GM21528 (cell line): ENCODE data around the gene DCAF10.
A peak's percentile ranks its signal among the peaks of the same experiment; 100 is the strongest.
"Not testable (repeated sequence)": the region's sequence is repeated elsewhere in the genome, so short reads cannot be mapped to it uniquely, and the experiment has no call there.

ENCODE experiments used
- ATAC-seq: cut with Tn5 transposase; IDR thresholded peaks from one replicate; pipeline ENCODE4 v1.9.1; 2021; ENCODE audit warnings: mild to moderate bottlenecking, moderate library complexity; ENCODE audit not compliant: unreplicated experiment, low FRiP score

Gene DCAF10

DNA sequence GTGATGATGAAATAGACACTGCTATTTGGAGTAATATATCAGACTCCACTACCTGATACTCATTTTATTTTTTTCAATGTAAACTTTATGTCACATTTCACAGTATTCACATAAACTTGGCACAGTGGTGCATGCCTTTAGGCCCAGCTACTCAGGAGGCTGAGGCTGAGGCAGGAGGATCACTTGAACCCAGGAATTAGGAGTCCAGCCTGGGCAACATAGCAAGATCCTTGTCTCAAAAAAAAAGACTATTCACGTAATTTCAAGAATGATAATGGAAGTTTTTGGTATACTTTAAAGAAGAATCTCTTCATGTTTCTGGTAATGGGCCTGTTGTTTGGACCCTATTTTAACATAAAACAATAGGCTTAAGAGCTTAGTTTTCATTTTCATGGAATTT lies 56.0 kb downstream of the DCAF10 start:
- ATAC-seq = no peak

DNA sequence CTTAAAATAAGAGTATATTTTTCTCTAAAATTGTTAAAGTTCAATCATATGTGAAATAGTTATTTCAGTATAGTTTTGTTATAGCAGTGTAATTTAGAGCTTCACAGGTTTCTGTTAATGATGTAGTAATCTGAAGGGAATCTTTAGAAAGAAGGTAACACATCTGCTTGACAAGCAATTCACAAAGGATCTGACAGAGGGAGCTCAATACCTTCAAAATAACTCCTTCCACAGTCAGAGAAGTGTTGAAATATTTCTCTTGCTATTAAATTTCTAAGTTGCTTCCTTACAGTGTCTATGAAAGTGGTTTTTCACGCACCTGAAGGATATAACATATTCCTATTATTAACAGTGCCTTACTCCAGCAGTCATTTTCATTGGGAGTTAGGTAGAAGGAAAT lies 58.4 kb downstream of the DCAF10 start:
- no peak for ATAC-seq

DNA sequence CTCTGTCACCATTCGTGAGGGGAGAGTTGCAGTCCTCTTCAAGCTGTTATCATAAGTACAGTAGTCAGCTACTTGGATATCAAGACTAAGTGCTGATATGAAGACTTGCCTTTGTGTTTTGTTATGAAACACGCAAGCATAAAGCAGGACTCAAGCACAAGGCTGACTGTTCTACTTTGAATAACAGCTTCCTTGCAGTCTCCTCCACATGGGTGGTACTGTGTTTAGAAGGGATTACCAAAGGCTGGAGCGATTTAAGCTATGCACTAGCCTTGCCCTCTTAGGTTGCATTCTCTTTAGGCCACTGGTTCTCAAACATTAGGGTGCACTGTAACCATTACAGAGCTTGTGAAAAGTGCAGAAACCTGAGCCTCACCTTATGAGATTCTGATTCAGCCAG lies 61.9 kb downstream of the DCAF10 start:
- no peak for ATAC-seq

DNA sequence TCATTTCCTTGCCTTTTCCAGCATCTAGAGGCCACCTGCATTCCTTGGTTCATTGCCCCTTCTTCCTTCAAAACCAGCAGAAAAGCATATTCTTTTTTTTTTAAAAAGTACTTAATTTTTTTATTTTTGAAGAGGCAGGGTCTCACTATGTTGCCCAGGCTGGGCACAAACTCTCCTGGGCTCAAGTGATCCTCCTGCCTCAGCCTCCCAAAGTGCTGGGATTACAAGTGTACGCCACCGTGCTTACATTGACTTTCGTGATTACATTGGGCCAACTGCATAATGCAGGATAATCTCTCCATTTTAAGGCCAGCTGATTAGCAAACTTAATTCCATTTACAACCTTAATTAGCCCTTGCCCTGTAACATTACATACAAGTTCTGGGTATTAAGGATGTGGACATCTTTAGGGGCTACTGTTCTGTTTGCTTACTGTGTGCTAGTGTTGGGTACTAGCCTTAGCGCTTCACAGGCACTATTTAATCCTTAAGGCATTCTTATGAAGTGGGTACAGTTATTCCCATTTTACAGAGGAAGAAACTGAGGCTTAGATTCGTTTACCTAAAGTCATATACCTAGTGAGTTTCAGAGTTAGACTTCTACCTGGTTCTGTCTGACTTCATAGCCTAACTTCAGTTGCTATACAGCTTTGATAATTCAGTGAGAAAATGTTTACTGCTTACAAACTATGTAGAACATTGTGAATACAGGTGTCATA lies 69.6 kb downstream of the DCAF10 start:
- no peak for ATAC-seq

DNA sequence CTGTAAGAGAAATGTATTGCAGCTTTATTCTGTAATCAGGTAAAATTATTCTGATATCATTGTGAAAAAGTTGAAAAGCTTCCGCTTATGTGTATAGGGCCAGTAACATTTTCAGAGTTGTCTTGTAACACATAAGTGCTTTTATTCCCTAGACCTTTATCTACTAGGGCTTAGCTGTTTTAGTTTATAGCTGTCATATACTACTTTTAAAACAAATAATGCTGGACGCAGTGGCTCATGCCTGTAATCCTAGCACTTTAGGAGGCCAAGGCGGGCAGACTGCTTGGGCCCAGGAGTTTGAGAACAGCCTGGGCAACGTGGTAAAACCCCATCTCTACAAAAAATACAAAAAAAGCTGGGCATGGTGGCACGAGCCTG lies 70.2 kb downstream of the DCAF10 start:
- no peak for ATAC-seq

DNA sequence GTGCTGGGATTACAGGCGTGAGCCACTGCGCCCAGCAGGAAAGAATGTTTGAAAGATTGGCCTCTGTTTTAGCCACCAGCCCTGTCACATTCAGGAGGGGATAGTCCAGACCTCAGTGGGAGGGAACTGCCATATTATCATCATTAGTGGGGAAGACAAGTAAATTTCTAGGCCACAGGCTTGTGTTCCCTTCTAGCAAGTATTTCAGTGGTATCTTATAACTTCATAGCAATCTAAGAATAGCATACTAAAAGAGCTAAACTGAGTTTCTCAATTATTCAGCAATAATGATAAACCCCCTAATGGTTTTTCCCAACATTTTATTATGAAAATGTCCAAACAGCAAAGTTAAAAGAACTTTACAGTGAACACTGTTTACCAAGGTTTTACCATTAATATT lies 73.4 kb downstream of the DCAF10 start:
- ATAC-seq = no peak

DNA sequence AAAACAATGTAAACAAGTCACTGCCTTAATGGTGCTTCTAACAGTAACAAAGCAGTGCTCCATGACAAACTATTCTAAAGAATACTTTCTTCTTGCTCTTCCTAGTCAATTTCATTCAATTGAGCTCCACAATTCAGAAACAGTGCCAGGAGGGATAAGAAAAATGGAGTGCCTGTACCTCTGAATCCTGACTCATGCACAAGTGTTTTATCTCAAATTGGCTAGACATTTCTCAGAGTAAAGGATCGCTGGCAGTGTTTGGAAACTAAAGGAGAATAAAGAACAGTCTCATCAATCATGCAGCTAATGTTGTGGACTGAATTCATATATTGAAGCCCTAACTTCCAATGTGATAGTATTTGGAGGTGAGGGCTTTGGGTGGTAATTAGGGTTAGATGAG lies 75.8 kb downstream of the DCAF10 start:
- ATAC-seq = no peak

DNA sequence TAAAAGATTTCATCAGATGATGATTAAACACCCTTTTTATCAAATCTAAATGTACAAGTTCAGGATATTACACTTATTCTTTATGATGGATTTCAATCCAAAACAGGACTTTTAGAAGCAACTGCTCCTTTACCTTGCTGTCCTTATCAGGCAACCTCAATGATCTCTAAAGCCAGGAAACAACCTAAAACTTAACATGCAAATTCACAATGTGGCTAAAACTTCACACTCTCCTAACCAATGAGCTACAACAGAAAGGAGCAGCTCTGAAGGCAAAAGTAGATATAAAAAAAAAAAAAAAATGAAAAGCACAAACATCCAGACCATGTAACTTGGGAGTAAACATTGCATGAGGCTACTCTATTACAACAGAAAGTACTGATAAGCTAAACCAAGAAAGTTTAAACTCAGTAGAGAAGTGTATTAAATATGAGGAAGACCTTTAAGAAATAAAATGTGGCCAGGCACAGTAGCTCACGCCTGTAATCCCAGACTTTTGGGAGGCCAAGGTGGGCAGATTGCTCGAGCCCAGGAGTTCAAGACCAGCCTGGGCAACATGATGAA lies 80.4 kb downstream of the DCAF10 start:
- ATAC-seq = no peak

DNA sequence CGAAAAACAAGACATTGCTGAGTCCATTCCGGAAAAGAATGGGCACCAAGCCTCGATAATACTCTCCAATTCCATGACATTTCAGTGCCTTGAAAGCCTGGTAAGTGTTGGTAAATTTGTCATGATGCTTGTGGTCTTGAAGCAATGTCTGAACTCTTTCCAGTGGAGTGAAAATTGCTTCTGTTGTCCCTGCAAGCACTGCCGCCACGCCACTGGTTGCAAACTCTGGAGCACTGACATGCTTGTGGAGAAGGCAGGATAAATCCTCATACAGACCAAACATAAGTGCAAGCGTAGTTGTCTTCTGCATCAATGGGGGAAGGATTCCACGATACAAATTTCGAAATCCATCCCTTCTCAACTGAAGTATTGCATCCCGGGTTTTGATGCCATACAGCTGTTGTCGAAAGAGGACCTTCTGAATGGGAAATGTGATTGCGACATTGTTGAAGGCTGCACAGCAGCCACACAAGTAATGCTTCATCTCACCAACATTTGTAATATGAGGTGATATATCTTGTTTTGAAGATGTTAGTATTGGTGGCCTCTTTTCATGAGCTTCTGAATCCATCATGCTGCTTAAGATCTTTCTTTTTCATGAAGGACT lies 87.5 kb downstream of the DCAF10 start:
- ATAC-seq = not testable (repeated sequence)

DNA sequence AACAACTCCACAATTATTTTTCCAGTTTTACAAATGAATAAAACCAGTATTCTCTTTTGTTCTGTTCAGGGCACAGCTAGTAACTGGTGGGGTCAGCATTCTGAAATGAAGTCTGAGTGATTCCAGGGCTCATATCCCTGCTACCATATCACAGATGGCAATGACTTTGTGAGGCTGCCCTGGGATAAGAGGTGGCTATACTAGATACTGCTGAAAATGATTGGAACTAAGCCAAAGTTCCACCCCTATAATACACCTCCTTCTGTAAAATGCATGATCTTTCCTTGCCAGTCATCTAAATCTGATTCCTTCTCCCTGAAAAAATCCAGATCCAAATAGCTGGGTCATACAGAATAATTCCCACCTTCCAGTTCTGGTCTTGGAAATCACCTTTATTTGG lies 88.9 kb downstream of the DCAF10 start:
- ATAC-seq = no peak

DNA sequence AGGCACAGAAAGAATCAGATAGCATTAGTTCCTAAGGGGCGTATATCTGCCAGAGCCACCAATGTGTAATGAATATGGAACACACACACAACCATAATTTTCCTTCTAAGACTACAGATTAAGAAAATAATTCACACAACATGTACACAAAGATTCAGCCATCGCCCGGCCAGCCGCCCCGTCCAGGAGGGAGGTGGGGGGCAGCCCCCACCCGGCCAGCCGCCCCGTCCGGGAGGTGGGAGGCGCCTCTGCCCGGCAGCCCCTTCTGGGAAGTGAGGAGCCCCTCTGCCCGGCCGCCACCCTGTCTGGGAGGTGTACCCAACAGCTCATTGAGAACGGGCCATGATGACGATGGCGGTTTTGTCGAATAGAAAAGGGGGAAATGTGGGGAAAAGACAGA lies 90.4 kb downstream of the DCAF10 start:
- ATAC-seq = not testable (repeated sequence)

DNA sequence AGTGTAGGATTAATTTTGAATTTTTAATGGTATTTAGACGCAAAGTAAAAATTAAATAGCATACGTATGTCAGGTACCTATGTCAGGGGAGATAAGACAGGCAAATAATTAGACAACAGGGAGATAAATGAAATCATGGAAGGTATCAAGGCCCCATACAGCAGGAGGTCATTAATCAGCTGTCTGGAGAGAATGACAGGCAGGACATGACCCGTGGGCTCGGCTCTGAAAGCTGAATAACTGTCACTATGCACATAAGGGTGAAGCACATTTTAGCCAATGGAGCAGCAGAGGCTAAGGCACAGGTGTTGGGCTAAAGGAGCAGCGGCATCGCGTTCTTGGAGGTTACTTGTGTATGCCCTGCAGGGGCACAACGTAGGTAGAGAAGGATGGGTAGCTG lies 91.5 kb downstream of the DCAF10 start:
- ATAC-seq = no peak

DNA sequence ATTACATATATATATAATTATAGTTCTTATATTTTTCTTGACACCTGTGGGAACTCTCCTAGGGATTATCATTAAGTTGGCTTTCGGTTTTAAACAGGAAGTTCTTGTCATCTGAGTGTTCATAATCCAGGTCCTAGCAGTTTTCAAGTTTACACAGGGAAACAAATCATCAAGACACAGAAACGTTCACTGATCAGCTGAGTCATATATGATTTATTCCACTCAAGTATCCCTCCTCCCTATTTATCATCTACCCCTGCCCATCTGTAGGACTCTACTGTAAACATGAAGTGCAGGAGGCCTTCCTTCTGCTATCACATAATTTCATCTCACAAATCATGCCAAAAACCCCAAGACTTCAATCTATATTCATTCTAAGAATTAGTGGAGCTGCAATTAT lies 97.1 kb downstream of the DCAF10 start:
- no peak for ATAC-seq

DNA sequence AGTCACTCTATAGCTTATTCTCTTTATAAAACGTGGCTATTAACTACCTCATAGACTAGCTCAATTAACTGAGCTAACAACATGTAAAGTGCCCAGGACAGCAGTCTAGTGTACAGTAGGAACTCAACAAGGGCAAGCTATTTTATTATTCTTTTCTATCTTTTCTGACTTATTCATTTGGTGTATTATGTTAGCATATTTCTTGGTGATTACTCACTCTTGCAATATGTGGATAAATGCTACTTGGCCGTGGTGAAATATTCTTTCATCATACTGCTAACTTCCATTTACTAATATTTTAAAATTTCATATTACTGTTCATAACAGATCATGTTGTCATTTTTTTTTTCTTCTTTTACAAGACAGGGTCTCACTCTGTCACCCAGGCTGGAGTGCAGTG lies 98.4 kb downstream of the DCAF10 start:
- ATAC-seq = no peak

DNA sequence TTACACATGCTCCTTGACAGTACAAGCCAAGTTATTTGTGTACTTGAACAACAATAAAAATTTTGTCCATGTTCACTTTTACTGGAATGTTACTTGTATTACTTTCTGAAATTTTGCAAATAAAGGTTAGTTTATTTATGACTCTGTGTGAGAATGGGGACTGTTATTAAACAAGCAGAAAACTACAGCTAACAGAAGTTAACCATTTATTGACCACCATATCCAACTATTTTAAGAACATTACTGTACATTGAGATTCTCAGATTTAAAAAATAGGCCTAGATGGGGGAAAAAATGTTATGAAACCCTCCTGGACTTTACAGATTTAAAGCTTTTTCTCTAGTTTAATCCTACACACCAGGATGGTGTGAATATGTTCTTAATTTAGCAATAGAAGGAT lies 101.5 kb downstream of the DCAF10 start:
- ATAC-seq = no peak

DNA sequence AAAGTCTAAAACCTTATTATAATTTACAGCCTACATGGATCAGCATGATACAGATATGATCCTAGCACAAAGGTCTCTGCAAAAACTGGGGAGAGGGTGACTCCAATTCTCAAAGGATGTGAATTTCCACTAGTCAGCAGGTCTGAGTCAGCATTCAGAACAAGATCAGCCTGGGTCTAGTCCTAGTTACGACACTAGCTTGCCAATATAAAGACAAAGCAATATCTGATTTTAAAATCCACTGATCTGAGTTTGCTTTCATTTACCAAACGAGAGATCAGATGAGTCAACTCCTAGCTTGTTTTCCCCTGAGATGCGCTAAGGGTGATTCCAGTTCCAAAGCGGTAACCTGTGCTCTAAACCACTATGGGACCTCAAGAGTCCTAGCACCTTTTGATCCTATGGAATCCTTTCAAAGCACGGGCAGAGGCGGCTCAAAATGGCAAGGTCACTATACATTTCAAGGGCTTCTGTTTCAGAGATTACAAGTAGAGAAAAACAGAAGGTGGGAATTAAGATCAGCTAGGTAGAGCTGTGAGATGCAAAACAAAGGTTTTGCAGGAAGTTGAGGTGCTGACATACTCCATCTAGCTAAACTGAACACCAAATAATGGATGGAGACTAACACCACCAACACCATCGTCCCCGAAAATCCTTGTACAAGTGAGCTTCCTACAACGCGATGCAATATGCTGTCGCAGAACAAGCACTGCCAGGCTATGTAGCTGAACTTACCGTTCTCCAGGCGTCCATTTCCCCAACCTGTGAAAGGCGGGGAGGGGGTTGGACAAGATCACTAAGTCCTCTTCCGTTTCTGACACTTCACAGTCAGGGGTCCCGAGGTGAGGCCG lies 102.4 kb downstream of the DCAF10 start:
- ATAC-seq = peak; percentile 15

DNA sequence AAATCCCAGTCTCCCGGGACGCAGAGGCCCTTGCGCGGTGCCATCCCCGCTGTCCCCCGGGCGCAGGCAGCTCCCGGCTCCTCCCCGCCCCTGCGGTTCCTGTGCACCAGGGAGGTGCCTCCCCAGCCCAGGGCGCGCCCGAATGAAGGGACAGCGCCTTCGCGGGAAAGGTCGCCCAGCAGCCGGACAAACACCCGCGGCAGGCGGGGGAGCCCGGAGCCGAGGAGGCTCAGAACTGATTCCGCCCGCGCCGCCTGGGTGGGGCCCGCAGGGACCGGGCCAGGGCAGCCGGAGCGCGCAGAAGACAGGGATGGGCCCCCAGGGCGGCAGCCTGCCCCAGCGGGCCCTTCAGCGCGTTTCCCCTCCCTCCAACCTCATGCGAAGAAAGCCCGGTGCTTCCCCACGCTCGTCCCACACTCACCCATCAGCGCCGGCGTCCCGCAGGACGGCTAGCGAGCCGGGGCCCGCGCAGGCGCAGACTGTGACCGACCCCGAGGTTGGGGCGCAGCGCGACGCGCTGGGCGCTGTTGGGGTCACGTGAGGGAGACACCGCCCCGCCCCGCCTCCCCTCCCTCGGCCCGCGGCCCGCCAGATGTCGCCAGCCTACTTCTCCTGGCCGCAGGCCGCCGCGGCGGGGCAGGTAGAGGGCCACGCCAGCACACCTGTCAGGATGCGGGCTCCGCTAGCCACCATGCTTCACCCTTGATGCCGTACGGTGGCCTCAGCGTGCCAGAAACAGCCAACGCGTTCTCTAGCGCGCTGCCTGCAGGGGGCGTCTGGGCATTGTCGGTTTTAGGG lies 103.2 kb downstream of the DCAF10 start, which contains the start of gene SLC25A51:
Gene SLC25A51, minus strand, starts transcription at position 481 of the 798 bp plus-strand sequence. CDS start 15,577 bp downstream, outside the sequence.
- ATAC-seq = peak; percentile 86

DNA sequence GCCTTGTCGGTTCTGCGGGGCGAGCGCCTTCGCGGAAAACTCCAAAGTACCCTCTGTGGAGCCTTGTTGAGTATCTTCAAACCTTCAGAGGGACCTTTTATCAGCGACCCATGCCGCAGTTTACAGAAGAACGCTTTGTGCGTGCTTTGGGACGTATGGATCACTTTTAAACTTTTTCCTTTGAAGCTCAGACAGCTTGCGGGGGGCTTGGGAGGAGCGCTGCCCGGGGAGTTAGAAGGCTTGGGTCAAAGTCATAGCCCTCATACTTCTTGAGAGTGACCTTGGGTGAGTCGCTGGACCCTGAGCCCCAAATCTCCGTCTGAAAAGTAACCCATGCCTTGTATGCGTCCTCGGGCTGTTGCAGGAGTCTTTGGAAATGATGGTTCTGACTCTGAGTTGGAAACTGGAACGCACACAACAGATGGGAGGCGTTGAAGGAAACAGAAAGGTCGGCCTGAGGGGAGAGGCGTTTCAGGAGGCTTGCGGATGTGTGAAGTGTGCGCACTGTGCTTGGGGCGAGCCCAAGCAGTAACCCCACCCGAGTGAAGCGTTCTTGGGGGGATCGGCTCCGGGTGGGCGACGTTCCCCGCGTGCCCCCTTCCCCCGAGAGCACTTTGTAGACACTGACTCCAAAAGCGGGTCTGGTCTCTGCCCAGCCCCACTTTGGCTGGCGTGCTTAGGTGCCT lies 104.0 kb downstream of the DCAF10 start:
- ATAC-seq = no peak

DNA sequence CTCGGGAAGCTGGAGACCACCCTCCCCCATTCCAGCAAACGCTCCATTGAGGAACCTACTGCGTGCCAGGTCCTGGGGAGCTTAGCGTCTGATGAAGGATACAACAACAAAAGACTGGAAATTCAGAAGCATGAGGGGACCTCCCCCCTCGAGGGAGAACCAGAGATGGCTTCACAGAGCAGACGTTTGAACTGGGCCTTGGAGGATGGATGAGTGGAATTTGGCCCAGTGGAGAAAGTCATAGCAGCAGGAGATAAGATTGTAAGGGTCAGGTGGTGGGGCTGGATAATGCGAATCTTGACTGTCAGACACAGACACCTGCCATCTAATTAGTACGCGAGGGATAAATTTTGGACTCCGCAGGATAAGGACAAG lies 104.5 kb downstream of the DCAF10 start:
- no peak for ATAC-seq

DNA sequence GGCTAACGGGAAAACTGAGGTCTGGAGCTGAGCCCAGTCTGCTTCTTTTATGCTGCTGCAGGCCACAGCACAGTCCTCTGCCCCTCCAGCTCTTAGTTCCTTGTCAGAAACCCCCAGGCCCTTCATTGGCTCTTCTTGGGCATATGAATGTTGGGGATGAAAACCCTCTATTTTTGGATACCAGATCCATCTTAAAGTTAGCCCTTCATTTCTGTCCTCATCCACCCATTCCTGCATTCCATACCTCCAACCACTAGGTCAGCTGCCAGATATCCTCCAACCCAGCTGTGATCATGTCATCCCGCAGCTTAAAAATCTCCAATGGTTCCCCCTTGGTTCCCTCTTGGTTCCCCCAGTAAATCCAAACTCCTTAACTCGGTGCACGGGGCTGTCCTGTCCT lies 105.2 kb downstream of the DCAF10 start:
- ATAC-seq = no peak
